Cardiac fibroblast (primary cell): ENCODE measurements around the gene ZFAND3.
"Not testable (repeated sequence)": the region's sequence is repeated elsewhere in the genome, so short reads cannot be mapped to it uniquely, and the experiment has no call there.

Source experiments
- DNase-seq, 2 donors: peaks; one replicate each; pipeline versions ENCODE4 v3.0.0 to v3.0.0-alpha.2; 2010; ENCODE audit warnings: low read depth in 2 of 2
- H3K4me3 ChIP-seq, 2 donors: replicated peaks in 1 of 2; 1 replicate in 1 of 2; 2 replicates in 1 of 2; pipeline ENCODE4 v1.5.1; 2011; ENCODE audit warnings: low read depth in 2 of 2, low read length in 2 of 2, mild to moderate bottlenecking in 2 of 2, moderate library complexity in 1 of 2
- CTCF ChIP-seq: IDR thresholded peaks from one replicate; pipeline ENCODE4 v1.5.1; 2011; ENCODE audit warnings: low read depth, mild to moderate bottlenecking, low read length, inconsistent platforms

Gene ZFAND3

GRCh38 chr6:37987559-37987958, 168.0 kb downstream of the ZFAND3 start:
- no peak for TF ChIP-seq CTCF
- H3K4me3 ChIP-seq: no peak overlapping the region
- DNase-seq: no peak

- no peak for TF ChIP-seq CTCF
Measured at GRCh38 chr6:37988127-37988526, 168.6 kb downstream of the ZFAND3 start.

DNA sequence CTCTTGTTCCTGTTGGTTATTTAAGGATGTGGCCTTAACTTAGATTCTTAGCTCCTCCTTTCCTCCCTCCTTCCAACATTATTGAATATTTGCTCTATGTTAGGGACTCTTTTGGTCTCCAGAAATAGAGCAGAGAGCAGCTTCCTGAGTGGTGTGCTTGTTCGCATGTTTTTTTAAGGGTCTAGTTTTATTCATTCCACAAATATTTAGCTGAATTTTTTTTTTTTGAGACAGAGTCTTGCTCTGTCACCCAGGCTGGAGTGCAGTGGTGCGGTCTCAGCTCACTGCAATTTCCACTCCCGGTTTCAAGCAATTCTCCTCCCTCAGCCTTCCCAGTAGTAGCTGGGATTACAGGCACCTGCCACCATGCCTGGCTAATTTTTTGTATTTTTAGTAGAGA, 169.2 kb downstream of the ZFAND3 start:
- H3K4me3 ChIP-seq: no peak overlapping the region
- no peak for DNase-seq
- TF ChIP-seq CTCF: no peak

More at GRCh38 chr6:37988127-37988526, 168.6 kb downstream of the ZFAND3 start:
- peak; percentile 53 to 59 for DNase-seq
- no peak overlapping the region for H3K4me3 ChIP-seq

- H3K4me3 ChIP-seq: no peak overlapping the region
- DNase-seq: peak; percentile 76 to 89
- TF ChIP-seq CTCF: no peak
Measured at GRCh38 chr6:37990762-37991525, 171.4 kb downstream of the ZFAND3 start.

DNA sequence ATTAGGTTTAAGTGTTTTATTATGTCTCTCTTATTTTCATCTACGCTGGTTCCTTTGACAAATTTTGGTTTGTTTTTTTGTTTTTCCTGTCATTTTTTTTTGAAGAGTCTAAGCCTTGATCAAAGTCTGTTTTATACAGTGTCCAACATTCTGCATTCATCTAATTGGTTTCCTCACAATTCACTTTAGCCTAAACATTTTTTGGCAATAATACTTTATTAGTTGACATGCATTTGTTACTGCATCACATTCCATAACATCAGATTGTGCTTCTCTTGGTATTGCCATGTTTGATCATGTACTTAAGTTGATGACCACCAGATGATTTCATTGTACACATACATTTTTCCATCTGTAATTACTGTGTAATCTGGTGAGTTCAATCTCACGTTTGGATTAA, 173.2 kb downstream of the ZFAND3 start:
- no peak overlapping the region for H3K4me3 ChIP-seq
- DNase-seq: no peak
- no peak for TF ChIP-seq CTCF

- not testable (repeated sequence) for DNase-seq, H3K4me3 ChIP-seq
Measured at GRCh38 chr6:37993194-37993593, 173.7 kb downstream of the ZFAND3 start.

GRCh38 chr6:37993596-37993995, 174.1 kb downstream of the ZFAND3 start:
- TF ChIP-seq CTCF: no peak
- no peak overlapping the region for H3K4me3 ChIP-seq
- no peak for DNase-seq
